ENCODE data around the gene SH2D6. TPM values are rescaled to one million over a fixed set of nuclear protein-coding genes. Genes with fewer than 3 reads are reported as not detected.
"Not testable (repeated sequence)": the region's sequence is repeated elsewhere in the genome, so short reads cannot be mapped to it uniquely, and the experiment has no call there.

The SH2D6 gene
- total RNA-seq, 1 donor from 2014 or later = not detected

- Histone ChIP-seq H3K27me3 (ENCODE audit: control insufficient read depth, insufficient read depth, low read length) (no peaks in the 10 kb centered on the region), H3K4me3 (ENCODE audit: low read depth, low read length) (no peak overlapping the region), H3K36me3 (ENCODE audit: control insufficient read depth, insufficient read depth, low read length) (peaks cover 18% of the 10 kb centered on the region)
- no peak for FAIRE-seq
- DNase-seq (ENCODE audit: low read depth) = no peak
- TF ChIP-seq CTCF (IDR thresholded peaks at IDR 0.05; ENCODE audit: insufficient read depth, low read length, severe bottlenecking) = no peak
Measured at GRCh38 chr2:85405201-85406059, 13.1 kb upstream of the SH2D6 start.

GRCh38 chr2:85409845-85410583 lies 8.5 kb upstream of the SH2D6 start, which contains the start of gene CAPG:
TSS of gene CAPG (minus strand) at chr2:85410366. CDS start at chr2:85402145, 8,221 bp downstream.
- no peak for FAIRE-seq

GRCh38 chr2:85410584-85411404 lies 7.7 kb upstream of the SH2D6 start:
- Histone ChIP-seq H3K36me3 (ENCODE audit: control insufficient read depth, insufficient read depth, low read length) (peaks cover 2% of the 10 kb centered on the region), H3K4me3 (ENCODE audit: low read depth, low read length) (no peak overlapping the region), H3K27me3 (ENCODE audit: control insufficient read depth, insufficient read depth, low read length) (no peaks in the 10 kb centered on the region)
- FAIRE-seq = no peak
- no peak for TF ChIP-seq CTCF (IDR thresholded peaks at IDR 0.05; ENCODE audit: insufficient read depth, low read length, severe bottlenecking)
- DNase-seq (ENCODE audit: low read depth) = peak; percentile 52

More at GRCh38 chr2:85409845-85410583, 8.5 kb upstream of the SH2D6 start, which contains the start of gene CAPG:
- DNase-seq (ENCODE audit: low read depth) = peak; percentile 61
- H3K27me3 ChIP-seq (ENCODE audit: control insufficient read depth, insufficient read depth, low read length) = no peaks in the 10 kb centered on the region
- TF ChIP-seq CTCF (IDR thresholded peaks at IDR 0.05; ENCODE audit: insufficient read depth, low read length, severe bottlenecking) = no peak
- H3K4me3 ChIP-seq (ENCODE audit: low read depth, low read length) = peak within 1 kb of the TSS; percentile 14
- peaks cover 6% of the 10 kb centered on the region for H3K36me3 ChIP-seq (ENCODE audit: control insufficient read depth, insufficient read depth, low read length)

- no peak overlapping the region for H3K4me3 ChIP-seq (ENCODE audit: low read depth, low read length)
- no peak for TF ChIP-seq CTCF (IDR thresholded peaks at IDR 0.05; ENCODE audit: insufficient read depth, low read length, severe bottlenecking)
- no peaks in the 10 kb centered on the region for H3K27me3 ChIP-seq (ENCODE audit: control insufficient read depth, insufficient read depth, low read length)
- FAIRE-seq = no peak
- DNase-seq (ENCODE audit: low read depth) = no peak
- H3K36me3 ChIP-seq (ENCODE audit: control insufficient read depth, insufficient read depth, low read length) = peaks cover 2% of the 10 kb centered on the region
Measured at GRCh38 chr2:85411405-85411748, 7.1 kb upstream of the SH2D6 start.

GRCh38 chr2:85413592-85414420 lies 4.7 kb upstream of the SH2D6 start:
- Histone ChIP-seq H3K4me3 (ENCODE audit: low read depth, low read length) (peak overlapping the region; percentile 71), H3K27me3 (ENCODE audit: control insufficient read depth, insufficient read depth, low read length) (no peaks in the 10 kb centered on the region), H3K36me3 (ENCODE audit: control insufficient read depth, insufficient read depth, low read length) (peaks cover 2% of the 10 kb centered on the region)
- DNase-seq (ENCODE audit: low read depth) (peak; percentile 44), FAIRE-seq (no peak)
- TF ChIP-seq CTCF (IDR thresholded peaks at IDR 0.05; ENCODE audit: insufficient read depth, low read length, severe bottlenecking) = no peak

GRCh38 chr2:85414421-85414759 lies 4.1 kb upstream of the SH2D6 start:
- H3K27me3 ChIP-seq (ENCODE audit: control insufficient read depth, insufficient read depth, low read length); H3K36me3 ChIP-seq (ENCODE audit: control insufficient read depth, insufficient read depth, low read length); H3K4me3 ChIP-seq (ENCODE audit: low read depth, low read length); FAIRE-seq; DNase-seq (ENCODE audit: low read depth): not testable (repeated sequence)
